GM18498 (cell line): ENCODE measurements around the gene VGLL4.

Experiments
- ATAC-seq: cut with Tn5 transposase; IDR thresholded peaks from one replicate; pipeline ENCODE4 v1.9.1; 2021; ENCODE audit warnings: mild to moderate bottlenecking, moderate library complexity; ENCODE audit not compliant: unreplicated experiment

Gene VGLL4

DNA sequence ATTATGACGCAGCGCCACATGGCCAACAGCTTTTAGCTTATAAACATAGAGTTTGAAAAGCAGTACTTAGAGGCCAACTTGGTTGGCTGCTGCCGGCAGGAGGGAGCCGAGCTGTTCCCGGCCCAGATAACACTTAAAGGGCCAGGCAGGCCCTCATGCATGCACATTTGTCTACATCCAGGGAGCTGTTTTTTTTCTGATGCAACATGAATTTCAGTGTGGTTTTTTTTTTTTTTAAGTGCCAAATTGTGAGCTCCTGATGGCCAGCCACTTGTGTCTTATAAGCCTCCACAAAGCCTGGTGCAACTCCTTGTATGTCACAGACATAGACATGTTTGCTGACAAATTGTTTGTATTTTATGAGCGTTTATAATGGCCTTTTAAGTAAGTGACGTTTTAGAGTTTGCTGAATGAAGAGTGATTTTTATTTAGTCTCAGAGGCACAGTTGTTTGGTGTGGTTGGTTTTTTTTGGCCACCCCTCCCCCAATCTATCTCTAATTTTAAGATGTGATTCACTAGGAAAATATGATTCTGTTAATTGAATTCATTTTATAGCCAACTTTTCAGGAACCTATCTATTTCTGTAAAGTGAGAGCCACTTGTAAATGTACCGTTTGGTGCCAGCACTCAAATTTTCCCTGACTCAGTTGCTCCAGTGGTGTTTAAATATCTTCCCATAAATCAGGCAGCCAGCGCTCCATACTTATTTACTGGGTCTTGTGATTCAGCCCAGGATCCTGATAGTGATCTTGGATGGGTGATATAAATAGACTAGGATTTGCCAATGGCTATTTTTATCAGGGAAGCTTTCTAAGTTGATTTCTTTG, 134.3 kb downstream of the VGLL4 start:
- no peak for ATAC-seq

DNA sequence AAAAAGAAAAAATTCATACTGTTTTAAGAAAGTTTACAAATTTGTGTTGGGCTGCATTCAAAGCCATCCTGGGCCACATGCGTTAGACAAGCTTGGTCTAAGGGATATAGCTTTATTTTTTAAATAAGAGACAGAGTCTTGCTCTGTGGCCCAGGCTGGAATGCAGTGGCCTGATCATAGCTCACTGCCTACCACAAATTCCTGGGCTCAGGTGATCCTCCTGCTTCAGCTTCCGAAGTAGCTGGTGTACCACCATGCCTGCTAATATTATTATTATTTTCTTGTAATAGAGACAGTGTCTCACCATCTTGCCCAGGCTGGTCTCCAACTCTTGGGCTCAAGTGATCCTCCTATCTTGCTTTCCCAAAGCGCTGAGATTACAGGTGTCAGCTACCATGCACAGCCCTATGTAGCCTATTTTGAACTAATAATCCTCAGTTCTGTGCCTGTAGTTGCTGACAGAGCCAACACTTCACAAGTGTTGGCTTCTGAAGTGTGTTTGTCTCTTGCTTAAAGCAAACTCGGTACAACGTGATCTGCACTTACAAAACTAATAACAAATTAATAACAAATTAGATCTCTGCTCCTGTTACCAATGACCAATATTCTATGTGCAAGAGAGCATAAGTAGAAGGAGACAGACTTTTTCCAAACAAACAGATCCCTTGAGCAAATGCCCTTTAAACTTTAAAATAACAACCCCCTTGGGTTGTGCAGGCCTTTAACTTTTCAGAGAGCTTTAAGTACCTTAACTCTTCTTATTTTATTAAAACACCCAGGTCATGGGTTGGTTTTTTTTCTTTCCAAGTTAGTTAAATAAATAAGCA, 135.2 kb downstream of the VGLL4 start:
- ATAC-seq = no peak

DNA sequence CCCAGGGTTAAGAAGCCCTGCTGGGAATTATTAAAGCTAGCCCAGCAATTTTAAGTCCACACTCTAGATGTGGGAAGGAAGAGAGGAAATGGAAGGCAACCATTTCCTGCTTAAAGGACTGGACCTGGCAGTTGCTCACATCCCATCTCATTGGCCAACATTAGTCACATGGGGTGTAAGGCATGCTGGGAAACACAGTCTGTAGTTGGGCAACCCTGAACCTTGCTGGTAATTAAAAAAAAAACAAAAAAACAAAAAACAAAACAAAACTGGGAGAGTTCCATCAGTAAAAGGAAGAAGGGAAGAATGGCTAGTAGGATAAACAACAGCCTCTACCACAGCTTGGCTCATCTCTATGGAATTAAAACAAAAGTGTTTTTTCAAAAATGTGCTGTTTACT, 136.0 kb downstream of the VGLL4 start:
- ATAC-seq = no peak
